Midbrain (tissue), 1 donor: ENCODE results near the gene ALG5.
A peak's percentile ranks its signal among the peaks of the same experiment; 100 is the strongest.

ENCODE experiments used
- DNase-seq: peaks from one replicate; lab custom pipeline; 2025; lab: John Stamatoyannopoulos, UW

Gene ALG5

GRCh38 chr13:36979361-36980050 is 19.6 kb downstream of the ALG5 start:
- DNase-seq: no peak

GRCh38 chr13:36975172-36975571 is 24.0 kb downstream of the ALG5 start:
- DNase-seq: no peak

- no peak for DNase-seq
Measured at GRCh38 chr13:36973621-36974295, 25.4 kb downstream of the ALG5 start.

- DNase-seq: no peak
Measured at GRCh38 chr13:36973009-36973408, 26.1 kb downstream of the ALG5 start.

GRCh38 chr13:36966404-36966803 is 32.7 kb downstream of the ALG5 start:
- no peak for DNase-seq

- DNase-seq: no peak
Measured at GRCh38 chr13:36965767-36966166, 33.4 kb downstream of the ALG5 start.

GRCh38 chr13:36959456-36960116 is 39.6 kb downstream of the ALG5 start:
- no peak for DNase-seq

- no peak for DNase-seq
Measured at GRCh38 chr13:36954542-36954941, 44.6 kb downstream of the ALG5 start.

- DNase-seq: no peak
Measured at GRCh38 chr13:36950920-36951319, 48.2 kb downstream of the ALG5 start.

- no peak for DNase-seq
Measured at GRCh38 chr13:36950330-36950729, 48.8 kb downstream of the ALG5 start.

- DNase-seq: no peak
Measured at GRCh38 chr13:36945078-36945477, 54.1 kb downstream of the ALG5 start.

- no peak for DNase-seq
Measured at GRCh38 chr13:36925603-36926002, 73.5 kb downstream of the ALG5 start.

- no peak for DNase-seq
Measured at GRCh38 chr13:36924001-36924400, 75.1 kb downstream of the ALG5 start.

GRCh38 chr13:36921631-36922301 is 77.4 kb downstream of the ALG5 start:
- DNase-seq: no peak

GRCh38 chr13:36920616-36921185 is 78.4 kb downstream of the ALG5 start:
- no peak for DNase-seq

GRCh38 chr13:36919833-36920615 is 79.1 kb downstream of the ALG5 start, which contains the start of gene SMAD9:
Gene SMAD9 (minus strand): TSS chr13:36920238. CDS start chr13:36879689, 40,549 bp downstream.
- peak; percentile 71 for DNase-seq

GRCh38 chr13:36919171-36919832 is 79.8 kb downstream of the ALG5 start:
- peak; percentile 37 for DNase-seq

GRCh38 chr13:36918246-36919131 is 80.7 kb downstream of the ALG5 start:
- DNase-seq: peak; percentile 37

GRCh38 chr13:36917311-36917710 is 81.8 kb downstream of the ALG5 start:
- DNase-seq: peak; percentile 3
